SIG-M5 treated with dmso at 0.1 percent for 504 hours (cell line): ENCODE data around the gene ASTN2.

Source experiments
- DNase-seq: peaks from one replicate; lab custom pipeline; 2025; ENCODE audit not compliant: unreplicated experiment; lab: John Stamatoyannopoulos, UW

ASTN2 gene

GRCh38 chr9:117250610-117251215, 164.1 kb downstream of the ASTN2 start:
- no peak for DNase-seq

GRCh38 chr9:117249799-117250198, 165.1 kb downstream of the ASTN2 start:
- no peak for DNase-seq

GRCh38 chr9:117247266-117247665, 167.6 kb downstream of the ASTN2 start:
- no peak for DNase-seq

DNA sequence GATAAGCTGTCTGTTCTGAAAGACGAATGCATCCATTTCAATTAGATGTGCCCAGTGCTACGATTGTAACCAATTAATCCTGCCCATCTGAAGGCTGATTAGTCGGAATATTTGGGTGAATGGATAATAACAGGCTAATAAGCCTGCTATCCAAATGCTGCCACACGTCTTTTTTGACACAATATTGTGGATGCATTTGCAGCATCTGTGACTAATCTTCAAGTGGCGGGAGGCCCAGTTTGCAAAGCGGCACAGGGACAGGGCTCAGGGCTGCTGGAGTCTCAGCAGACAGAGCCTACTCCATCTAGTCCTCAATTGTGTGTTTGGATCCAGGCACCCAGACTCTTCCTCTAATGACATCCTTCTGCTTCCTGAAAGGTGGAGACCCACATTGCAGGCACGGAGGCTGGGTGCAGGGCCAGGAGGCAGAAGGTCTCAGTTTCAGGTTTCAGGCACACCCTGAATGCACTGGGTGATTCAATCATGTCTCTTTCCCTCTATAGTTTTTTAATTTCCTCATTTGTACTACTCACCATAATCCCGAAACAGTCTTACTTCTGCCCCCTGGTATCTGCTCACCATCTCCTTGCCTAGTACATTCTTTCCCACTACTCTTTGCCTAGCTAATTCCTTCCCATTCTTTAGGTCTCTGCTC, 169.6 kb downstream of the ASTN2 start:
- DNase-seq = no peak

DNA sequence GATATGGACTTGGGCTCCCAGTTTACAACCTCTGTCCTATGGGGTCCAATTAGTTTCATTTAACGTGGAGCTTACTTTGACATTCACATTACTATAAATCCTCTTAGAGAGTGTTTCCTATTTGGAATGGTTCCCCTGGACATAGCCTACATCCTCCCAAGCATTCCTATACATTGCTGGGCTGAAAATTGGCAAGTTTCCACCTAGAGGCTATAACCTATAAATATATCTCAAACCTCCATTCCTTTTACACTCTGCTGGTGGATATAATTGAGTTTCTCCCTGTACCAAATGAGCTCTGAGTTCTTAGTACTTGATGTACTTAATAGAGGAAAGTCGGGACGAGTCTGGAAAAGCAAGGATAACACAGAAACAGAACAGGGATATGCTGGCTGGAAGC, 172.8 kb downstream of the ASTN2 start:
- DNase-seq = no peak

- no peak for DNase-seq
Observed at GRCh38 chr9:117239428-117239827, 175.4 kb downstream of the ASTN2 start.

DNA sequence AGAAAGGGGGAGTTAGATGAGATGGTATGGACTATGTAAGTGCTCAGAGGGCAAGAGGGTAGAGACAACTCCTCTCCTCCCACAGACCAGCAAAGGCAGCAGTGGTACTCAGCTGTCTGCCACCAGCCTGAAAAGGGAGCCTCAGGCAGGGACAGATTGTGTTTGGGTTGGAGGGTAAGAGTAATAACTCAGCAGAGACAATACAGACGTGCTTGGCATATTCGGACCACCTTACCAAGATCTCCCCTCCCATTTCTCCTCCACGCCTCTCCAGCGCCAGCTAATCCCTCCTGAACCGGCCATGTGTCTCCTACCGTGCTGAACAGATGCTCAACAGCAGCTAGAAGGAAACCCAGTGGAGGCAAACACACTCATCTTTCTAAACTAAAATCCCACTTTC, 180.8 kb downstream of the ASTN2 start:
- no peak for DNase-seq

- DNase-seq = no peak
Observed at GRCh38 chr9:117233016-117233415, 181.8 kb downstream of the ASTN2 start.

GRCh38 chr9:117232281-117232680, 182.6 kb downstream of the ASTN2 start:
- no peak for DNase-seq

- no peak for DNase-seq
Observed at GRCh38 chr9:117231012-117231411, 183.8 kb downstream of the ASTN2 start.

DNA sequence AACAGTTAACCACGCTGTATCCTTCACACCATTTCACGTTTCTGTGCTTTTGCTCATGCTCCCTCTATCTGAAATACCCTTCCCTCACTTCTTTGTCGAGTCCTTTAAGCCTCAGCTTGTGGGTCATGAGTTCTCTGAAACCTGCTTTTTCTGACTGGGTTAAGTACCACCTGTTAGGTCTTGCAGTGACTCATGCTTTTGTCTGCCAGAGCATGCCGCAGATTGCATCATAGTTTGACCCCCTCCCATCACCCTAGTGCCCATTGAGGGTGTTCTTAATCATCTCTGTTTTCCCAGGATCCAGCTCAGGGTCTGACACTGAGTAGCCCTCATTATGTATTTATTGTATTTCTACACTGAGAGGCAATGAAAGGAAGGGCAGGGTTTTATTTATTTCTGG, 190.2 kb downstream of the ASTN2 start:
- DNase-seq = no peak

DNA sequence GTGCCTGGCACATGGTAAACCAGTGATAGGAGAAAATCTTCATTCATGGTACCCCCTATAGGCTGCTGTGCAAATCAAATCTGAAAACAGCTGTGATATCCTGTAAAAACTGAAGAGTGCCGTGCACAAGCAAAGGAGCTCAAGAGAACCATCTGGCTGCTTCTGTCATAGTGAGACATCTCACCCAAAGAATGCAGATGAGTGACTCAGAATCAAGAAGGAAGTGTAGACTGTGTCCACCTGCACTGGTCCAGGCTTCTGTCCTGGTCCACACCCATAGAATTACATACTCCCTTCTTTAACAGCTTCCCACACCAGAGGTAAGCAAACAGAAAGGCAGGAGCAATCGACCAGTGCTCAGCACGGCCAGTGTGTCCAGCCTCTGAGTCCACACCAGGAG, 195.9 kb downstream of the ASTN2 start:
- no peak for DNase-seq

- DNase-seq = no peak
Observed at GRCh38 chr9:117214416-117214815, 200.4 kb downstream of the ASTN2 start.

DNA sequence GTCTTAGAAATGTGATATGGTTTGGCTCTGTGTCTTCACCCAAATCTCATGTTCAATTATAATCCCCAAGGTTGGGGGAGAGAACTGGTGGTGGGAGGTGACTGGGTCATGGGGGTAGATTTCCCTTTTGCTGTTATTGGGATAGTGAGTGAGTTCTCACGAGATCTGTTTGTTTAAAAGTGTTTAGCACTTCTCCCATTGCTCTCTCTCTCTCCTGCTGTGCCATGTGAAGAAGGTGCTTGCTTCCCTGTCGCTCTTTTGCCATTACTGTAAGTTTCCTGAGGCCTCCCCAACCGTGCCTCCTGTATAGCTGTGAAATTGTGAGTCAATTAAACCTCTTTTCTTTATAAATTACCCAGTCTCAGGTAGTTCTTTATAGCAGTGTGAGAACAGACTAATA, 203.6 kb downstream of the ASTN2 start:
- no peak for DNase-seq

DNA sequence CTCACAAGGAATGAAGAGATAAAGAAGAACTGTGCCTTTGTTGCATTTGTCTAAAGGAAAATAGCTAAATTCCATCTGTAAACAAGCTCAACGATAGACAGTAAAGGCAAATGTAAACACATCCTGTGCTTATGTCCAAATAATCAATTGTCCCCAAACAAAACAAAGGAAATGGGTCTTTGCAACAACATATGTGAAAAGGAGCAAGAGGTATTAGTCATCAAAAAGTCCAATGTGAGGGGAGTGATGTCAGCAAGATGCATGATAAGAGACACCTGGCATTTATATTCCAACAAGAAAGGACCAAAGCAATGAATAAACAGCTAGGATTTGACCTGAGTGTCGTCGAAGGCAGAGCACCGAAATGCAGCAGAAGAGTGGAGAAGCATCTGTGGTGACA, 209.1 kb downstream of the ASTN2 start:
- DNase-seq = no peak

DNA sequence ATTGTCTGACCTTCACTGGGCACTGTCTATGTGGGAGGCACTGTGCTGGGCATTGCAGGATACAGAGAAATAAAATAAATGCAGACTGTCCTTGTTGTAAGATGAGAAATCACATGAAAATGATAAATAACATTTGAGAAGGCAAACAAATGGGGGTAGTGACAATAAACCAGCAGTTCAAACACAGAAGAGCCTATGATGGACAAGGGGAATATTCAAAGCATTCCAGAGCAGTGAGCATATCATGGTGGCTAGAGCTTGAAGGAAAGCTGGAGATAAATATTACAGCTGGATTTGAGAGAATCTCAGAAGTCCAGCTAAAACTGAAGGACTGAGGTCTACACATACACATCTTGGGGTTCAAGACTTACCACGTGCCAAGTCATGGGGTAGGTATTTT, 209.9 kb downstream of the ASTN2 start:
- no peak for DNase-seq

DNA sequence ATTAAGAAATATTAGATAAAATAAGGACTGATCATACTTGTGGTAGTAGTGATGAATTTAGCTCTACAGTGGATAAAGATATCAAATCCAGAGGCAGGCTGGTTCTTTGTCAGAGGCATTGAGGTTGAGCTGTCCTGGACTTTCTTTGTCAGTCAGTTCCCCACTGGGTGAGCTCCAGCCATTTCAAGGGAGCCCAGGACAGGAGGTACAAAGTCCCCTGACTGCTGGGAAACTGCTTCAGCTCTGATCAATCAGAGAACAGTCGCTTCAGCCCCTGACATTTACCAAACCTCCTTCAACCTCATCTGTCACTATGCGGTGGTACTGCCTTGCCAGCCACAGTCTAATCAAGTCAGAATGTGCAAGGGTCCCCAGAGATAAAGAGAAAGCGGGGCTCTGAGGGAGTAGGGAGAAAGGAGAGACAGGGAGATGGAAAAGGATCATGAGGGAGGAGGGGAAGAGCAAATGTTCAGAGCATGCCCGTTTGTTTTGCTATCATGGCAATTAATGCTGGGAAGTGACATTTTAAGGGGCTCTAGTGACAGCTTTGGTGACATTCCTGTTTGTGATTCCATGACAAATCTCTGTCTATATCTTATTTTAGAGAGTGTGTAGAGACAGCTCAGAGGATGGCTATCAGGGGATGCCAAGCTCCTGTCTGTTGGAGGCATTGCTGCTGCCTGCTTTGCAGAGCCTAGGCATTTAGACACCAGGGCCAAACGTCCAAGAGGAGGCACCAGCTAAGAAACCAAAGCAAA, 223.2 kb downstream of the ASTN2 start:
- no peak for DNase-seq

GRCh38 chr9:117189121-117189520, 225.7 kb downstream of the ASTN2 start:
- DNase-seq = no peak

DNA sequence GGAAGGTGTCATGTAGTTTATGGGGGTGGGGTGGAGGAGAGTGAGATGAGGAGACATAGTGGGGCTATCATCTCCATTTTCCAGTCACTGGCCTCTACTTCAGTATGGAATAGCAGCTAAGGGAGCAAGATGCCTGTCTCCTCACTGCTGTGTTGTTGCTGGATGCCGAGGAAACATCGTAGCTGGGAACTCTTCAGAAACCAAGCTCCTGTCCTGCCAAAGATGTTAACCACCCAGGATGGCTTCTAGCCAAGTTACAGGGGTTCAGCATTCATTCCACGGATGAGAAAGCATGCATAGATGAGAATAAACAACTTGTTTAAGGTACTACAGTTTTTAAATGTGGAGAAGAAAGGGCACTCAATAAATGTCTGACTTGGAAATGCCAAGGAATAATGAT, 226.5 kb downstream of the ASTN2 start:
- DNase-seq = no peak

GRCh38 chr9:117187498-117187897, 227.4 kb downstream of the ASTN2 start:
- no peak for DNase-seq

GRCh38 chr9:117184173-117184572, 230.7 kb downstream of the ASTN2 start:
- no peak for DNase-seq

DNA sequence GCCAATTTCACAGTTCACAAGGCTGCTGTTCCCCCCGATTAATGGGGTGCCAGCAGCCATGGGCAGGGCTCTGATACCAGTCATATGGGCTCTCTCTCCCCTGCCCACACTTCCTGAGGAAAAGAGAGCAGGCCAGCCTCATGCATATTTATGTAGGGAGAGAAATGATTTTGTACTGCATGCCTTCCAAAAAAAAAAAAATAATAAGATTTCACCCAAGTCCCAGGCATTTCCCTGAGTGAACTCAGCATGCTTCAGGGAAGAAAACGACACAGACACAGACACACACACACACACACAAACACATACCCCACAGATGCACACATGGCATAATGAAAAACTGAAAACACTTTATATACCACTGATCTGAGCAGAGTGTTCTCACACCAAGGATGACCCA, 232.8 kb downstream of the ASTN2 start:
- no peak for DNase-seq
